ENCODE results near the gene CACNA2D4.
"Not testable (repeated sequence)": the region's sequence is repeated elsewhere in the genome, so short reads cannot be mapped to it uniquely, and the experiment has no call there.

Gene CACNA2D4

DNA sequence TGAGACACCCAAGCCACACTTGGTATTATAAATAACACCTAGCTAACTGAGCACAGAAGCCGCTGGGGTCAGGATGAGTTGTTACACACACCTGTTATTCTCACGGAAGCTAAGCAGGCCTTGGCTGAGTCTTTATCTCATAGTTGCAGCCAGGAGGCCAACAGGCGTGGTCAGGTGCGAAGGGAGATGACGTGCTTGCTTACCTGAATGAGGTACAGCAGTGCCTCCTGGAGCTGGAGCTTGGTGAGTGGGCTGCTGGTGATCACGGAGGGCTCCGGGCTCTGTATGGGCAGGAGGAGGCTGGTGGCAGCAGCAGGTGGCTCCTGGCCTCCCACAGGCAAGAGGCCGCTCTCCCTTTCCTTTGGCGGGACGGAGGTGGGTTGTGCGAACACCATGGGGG, 30.4 kb upstream of the CACNA2D4 start:
- TF ChIP-seq, protein P1, sequence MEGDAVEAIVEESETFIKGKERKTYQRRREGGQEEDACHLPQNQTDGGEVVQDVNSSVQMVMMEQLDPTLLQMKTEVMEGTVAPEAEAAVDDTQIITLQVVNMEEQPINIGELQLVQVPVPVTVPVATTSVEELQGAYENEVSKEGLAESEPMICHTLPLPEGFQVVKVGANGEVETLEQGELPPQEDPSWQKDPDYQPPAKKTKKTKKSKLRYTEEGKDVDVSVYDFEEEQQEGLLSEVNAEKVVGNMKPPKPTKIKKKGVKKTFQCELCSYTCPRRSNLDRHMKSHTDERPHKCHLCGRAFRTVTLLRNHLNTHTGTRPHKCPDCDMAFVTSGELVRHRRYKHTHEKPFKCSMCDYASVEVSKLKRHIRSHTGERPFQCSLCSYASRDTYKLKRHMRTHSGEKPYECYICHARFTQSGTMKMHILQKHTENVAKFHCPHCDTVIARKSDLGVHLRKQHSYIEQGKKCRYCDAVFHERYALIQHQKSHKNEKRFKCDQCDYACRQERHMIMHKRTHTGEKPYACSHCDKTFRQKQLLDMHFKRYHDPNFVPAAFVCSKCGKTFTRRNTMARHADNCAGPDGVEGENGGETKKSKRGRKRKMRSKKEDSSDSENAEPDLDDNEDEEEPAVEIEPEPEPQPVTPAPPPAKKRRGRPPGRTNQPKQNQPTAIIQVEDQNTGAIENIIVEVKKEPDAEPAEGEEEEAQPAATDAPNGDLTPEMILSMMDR (conservative IDR thresholded peaks at IDR 0.05): no peak
- no peak for TF ChIP-seq ZFX (IDR thresholded peaks at IDR 0.05)
- no peak overlapping the region for H3K27ac ChIP-seq

DNA sequence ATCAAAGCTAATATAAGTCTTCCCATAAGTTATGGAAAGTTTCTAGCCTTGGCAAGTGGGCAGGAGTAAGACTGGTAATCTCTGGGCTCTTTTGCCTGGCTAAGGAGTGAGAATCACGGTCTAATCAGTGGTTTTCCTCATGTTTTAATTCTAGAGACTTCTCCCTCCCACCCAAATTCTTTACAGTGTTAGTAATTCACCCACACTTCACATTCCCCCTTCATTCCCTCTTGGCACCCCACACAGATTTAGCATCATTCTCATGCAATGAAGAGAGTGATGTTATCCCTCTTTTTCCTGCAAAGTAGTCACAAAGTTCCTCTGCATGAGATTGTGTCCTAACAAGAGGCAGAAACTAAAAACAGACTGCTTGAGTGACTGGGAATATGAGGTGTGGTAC, 28.6 kb upstream of the CACNA2D4 start:
- no peak for TF ChIP-seq ZFX (IDR thresholded peaks at IDR 0.05)
- TF ChIP-seq, protein P1 (conservative IDR thresholded peaks at IDR 0.05): no peak
- H3K27ac ChIP-seq: no peak overlapping the region

DNA sequence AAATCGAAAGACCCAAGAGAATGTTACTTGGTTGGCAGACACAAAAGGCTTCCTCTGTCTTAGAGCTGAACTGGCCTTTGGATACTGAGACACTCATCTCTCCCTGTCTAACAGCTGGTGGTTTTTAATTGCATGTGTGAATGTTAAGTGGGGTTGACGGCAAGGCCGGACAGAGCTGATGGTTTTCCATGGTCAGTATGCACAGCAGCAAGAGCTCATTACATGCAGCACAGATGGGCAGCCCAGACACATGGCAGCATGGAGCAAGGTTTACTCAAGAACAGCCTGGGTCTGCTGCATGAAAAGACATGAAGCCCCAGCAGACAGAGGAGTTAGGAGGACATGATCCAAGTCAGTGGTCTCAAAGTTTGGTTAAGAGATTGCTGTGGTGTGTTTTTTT, 27.8 kb upstream of the CACNA2D4 start:
- no peak overlapping the region for H3K27ac ChIP-seq
- no peak for TF ChIP-seq ZFX (IDR thresholded peaks at IDR 0.05)
- TF ChIP-seq, protein P1 (conservative IDR thresholded peaks at IDR 0.05): no peak

DNA sequence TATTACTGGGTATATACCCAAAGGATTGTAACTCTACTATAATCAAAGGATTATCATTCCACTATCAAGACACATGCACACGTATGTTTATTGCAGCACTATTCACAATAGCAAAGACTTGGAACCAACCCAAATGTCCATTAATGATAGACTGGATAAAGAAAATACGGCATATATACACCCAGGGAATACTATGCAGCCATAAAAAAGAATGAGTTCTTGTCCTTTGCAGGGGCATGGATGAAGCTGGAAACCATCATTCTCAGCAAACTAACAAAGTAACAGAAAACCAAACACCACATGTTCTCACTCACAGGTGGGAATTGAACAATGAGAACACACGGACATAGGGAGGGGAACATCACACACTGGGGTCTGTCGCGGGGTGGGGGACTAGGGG, 27.1 kb upstream of the CACNA2D4 start:
- not testable (repeated sequence) for H3K27ac ChIP-seq

DNA sequence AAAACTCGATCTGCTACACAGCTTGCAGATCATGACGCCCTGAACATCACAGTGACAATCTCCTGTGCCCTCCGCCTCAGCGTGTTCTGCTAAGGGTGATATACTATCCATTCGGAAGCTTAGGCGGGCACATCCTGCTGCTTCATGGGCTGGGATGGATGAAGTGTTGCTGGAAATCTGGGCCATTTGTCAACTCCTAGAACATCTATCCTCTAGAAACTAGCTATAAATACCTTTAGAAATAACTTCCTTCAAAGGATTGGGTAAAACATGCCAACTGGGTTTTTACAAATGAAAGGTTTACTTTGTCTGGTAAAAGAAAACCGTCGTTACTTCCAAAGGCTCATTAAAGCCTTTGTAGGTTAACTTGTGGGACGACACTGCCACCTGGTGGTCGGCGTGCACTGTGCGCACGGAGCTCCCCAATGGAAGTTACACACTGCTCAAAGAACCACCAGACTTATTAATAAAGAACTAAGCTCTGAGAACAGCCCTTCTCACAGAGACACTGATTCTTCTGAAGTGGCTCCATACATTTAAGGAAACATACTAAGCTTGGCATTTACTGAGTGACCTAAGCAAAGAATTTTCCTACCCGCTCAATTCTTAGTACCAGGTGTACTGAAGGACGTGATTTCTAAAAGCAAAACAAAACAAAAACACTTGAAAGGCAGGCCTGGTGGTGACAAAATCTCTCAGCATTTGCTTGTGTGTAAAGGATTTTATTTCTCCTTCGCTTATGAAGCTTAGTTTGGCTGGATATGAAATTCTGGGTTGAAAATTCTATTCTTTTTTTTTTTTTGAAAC, 21.6 kb upstream of the CACNA2D4 start:
- H3K27ac ChIP-seq: no peak overlapping the region
- TF ChIP-seq, protein P1 (conservative IDR thresholded peaks at IDR 0.05): peak; percentile 97
- TF ChIP-seq ZFX (IDR thresholded peaks at IDR 0.05): no peak

DNA sequence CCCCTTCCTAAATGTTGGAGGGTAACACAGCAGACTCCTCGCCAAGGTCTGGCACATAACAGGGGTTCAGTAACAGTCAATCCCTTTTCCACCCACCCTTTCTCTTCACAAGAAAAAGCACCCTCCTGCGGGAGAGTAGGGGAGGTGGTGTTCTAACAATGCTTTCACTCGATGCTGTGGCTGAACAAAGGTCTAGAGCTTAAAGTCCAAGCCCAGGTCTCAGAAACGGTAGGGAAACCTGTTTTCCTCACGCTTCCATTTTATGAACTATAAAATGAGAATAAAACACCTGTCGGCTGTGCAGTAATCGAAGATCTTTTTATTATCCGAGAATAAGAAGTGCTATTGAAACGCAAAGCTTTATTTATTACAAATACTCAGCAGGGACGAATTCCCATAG, 20.9 kb upstream of the CACNA2D4 start:
- no peak overlapping the region for H3K27ac ChIP-seq

DNA sequence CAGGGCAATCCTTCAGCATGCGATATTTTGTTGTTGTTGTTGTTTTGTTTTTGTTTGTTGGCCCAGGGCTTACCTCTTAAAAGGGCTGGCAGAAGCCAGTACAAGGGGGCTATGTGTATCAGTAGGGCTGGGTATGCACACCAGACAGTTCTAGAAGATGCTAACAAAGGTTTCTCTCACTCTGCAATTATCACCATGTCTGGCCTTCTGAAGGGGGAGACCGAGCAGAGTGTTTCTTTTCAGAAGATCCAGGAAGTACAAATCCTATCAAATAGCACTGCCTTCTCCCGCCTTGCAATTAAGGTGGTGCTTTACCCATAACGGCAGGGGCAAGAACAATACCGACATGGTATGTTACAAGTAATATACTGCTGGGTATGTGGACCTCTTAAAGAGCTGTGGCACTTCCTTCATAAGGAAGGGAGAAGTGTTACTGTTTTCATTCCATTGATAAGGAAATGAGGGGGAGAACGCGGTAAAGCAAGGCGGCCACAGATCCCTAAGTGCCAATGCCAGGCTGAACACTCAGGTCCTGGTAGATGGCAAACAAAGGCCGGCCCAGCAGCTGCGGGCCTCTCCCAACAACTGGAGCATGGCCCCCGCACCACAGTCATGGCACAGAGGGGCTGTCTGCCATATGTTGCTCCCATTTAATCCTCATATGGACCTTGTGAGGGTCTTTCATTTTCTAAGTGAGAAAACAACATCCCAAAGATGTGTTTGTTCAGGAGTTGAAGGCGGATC, 19.2 kb upstream of the CACNA2D4 start:
- TF ChIP-seq ZFX (IDR thresholded peaks at IDR 0.05): no peak
- TF ChIP-seq, protein P1 (conservative IDR thresholded peaks at IDR 0.05): no peak
- peak overlapping the region; percentile 88 for H3K27ac ChIP-seq

More for the DNA sequence above, 20.9 kb upstream of the CACNA2D4 start:
- TF ChIP-seq, protein P1 (conservative IDR thresholded peaks at IDR 0.05): no peak
- no peak for TF ChIP-seq ZFX (IDR thresholded peaks at IDR 0.05)
